ENCODE measurements around the gene SSC4D. TPM values are rescaled to one million over a fixed set of nuclear protein-coding genes. Genes with fewer than 3 reads are reported as not detected.
"Not testable (repeated sequence)": the region's sequence is repeated elsewhere in the genome, so short reads cannot be mapped to it uniquely, and the experiment has no call there.

The SSC4D gene
- total RNA-seq, 1 experiment from 2014 or later, result 14.8 TPM

GRCh38 chr7:76441792-76442191 lies 32.3 kb upstream of the SSC4D start:
- H4K91ac ChIP-seq (ENCODE audit: insufficient read length, low read depth, low read length); H2BK15ac ChIP-seq (ENCODE audit: low read depth, low read length); H2AFZ ChIP-seq (ENCODE audit: low read length); H2AK5ac ChIP-seq (ENCODE audit: insufficient read length, low read length); H3K27me3 Mint-ChIP-seq (ENCODE audit: low read depth); H3K56ac ChIP-seq (ENCODE audit: insufficient read length, low read depth, low read length); H3K4me2 ChIP-seq (ENCODE audit: insufficient read depth, insufficient read length, low read length); H3K27ac ChIP-seq (ENCODE audit: insufficient read length, low read depth, low read length); H3K18ac ChIP-seq (ENCODE audit: insufficient read length, low read depth, low read length); H3K4me1 Mint-ChIP-seq; DNase-seq; H3K36me3 Mint-ChIP-seq (ENCODE audit: insufficient read depth in 1 of 3, low read depth in 3 of 3); H3K23me2 ChIP-seq (ENCODE audit: insufficient read length, low read depth, low read length, poor library complexity, severe bottlenecking); H3K4me3 Mint-ChIP-seq; H3K9ac ChIP-seq (ENCODE audit: extremely low read depth, insufficient read length, low read length); H3K9me3 ChIP-seq (ENCODE audit: control insufficient read depth, low read depth, low read length); H3T11ph ChIP-seq (ENCODE audit: low read length); H2BK5ac ChIP-seq (ENCODE audit: insufficient read length, low read length); H3K4me1 ChIP-seq (ENCODE audit: insufficient read depth, low read length); H3K79me2 ChIP-seq (ENCODE audit: insufficient read depth, low read length); H3K79me1 ChIP-seq (ENCODE audit: insufficient read depth, low read depth, low read length, poor library complexity, severe bottlenecking); H3K23ac ChIP-seq (ENCODE audit: insufficient read length, low read depth, low read length); H2BK12ac ChIP-seq (ENCODE audit: insufficient read length, low read depth, low read length); H3K27ac Mint-ChIP-seq; H3K4ac ChIP-seq (ENCODE audit: low read depth, low read length); H4K20me1 ChIP-seq (ENCODE audit: control insufficient read depth, insufficient read depth, insufficient read length); H2BK20ac ChIP-seq (ENCODE audit: low read depth, low read length, poor library complexity, severe bottlenecking); H3K27me3 ChIP-seq (ENCODE audit: insufficient read depth, low read length); H4K5ac ChIP-seq (ENCODE audit: insufficient read length, low read depth, low read length); H2BK120ac ChIP-seq (ENCODE audit: low read depth, low read length, poor library complexity, severe bottlenecking); H3K14ac ChIP-seq (ENCODE audit: insufficient read depth, low read length); H4K8ac ChIP-seq (replicated peaks; ENCODE audit: insufficient read length, low read depth, low read length); H3K9me3 Mint-ChIP-seq: not testable (repeated sequence)
- no CpG with 5 or more reads among the region's 10 CpGs for WGBS (ENCODE audit: extremely low coverage, insufficient read length, low lambda C conversion rate)

- not testable (repeated sequence) for DNase-seq; H3K23me2 ChIP-seq (ENCODE audit: insufficient read length, low read depth, low read length, poor library complexity, severe bottlenecking); H4K20me1 ChIP-seq (ENCODE audit: control insufficient read depth, insufficient read depth, insufficient read length); H2BK15ac ChIP-seq (ENCODE audit: low read depth, low read length); H3K9ac ChIP-seq (ENCODE audit: extremely low read depth, insufficient read length, low read length); H3K56ac ChIP-seq (ENCODE audit: insufficient read length, low read depth, low read length); H2BK20ac ChIP-seq (ENCODE audit: low read depth, low read length, poor library complexity, severe bottlenecking); H3K27me3 Mint-ChIP-seq (ENCODE audit: low read depth); H3K23ac ChIP-seq (ENCODE audit: insufficient read length, low read depth, low read length); H3K27me3 ChIP-seq (ENCODE audit: insufficient read depth, low read length); H2BK120ac ChIP-seq (ENCODE audit: low read depth, low read length, poor library complexity, severe bottlenecking); H3K27ac Mint-ChIP-seq; H3K18ac ChIP-seq (ENCODE audit: insufficient read length, low read depth, low read length); H3K14ac ChIP-seq (ENCODE audit: insufficient read depth, low read length); H3K9me3 ChIP-seq (ENCODE audit: control insufficient read depth, low read depth, low read length); H2BK12ac ChIP-seq (ENCODE audit: insufficient read length, low read depth, low read length); H2AK5ac ChIP-seq (ENCODE audit: insufficient read length, low read length); H2BK5ac ChIP-seq (ENCODE audit: insufficient read length, low read length); H3K79me1 ChIP-seq (ENCODE audit: insufficient read depth, low read depth, low read length, poor library complexity, severe bottlenecking); H3K27ac ChIP-seq (ENCODE audit: insufficient read length, low read depth, low read length); H2AFZ ChIP-seq (ENCODE audit: low read length); H3K36me3 Mint-ChIP-seq (ENCODE audit: insufficient read depth in 1 of 3, low read depth in 3 of 3); H3T11ph ChIP-seq (ENCODE audit: low read length); H3K79me2 ChIP-seq (ENCODE audit: insufficient read depth, low read length); H4K5ac ChIP-seq (ENCODE audit: insufficient read length, low read depth, low read length); H3K4me1 ChIP-seq (ENCODE audit: insufficient read depth, low read length); H3K4me1 Mint-ChIP-seq; H3K4me2 ChIP-seq (ENCODE audit: insufficient read depth, insufficient read length, low read length); H4K91ac ChIP-seq (ENCODE audit: insufficient read length, low read depth, low read length); H4K8ac ChIP-seq (replicated peaks; ENCODE audit: insufficient read length, low read depth, low read length); H3K4me3 Mint-ChIP-seq; H3K9me3 Mint-ChIP-seq; H3K4ac ChIP-seq (ENCODE audit: low read depth, low read length)
- no CpG with 5 or more reads among the region's 4 CpGs for WGBS (ENCODE audit: extremely low coverage, insufficient read length, low lambda C conversion rate)
These were observed 30.9 kb upstream of the SSC4D start for GRCh38 chr7:76440404-76440803.

All from H9 (cell line).